Umbilical cord (tissue), 2 donors: ENCODE data around the gene NOL4L. TPM values are rescaled to one million over a fixed set of nuclear protein-coding genes. Genes with fewer than 3 reads are reported as not detected.
A peak's percentile ranks its signal among the peaks of the same experiment; 100 is the strongest.

Experiments used
- DNase-seq: peaks from one replicate; pipeline ENCODE4 v3.0.0-alpha.2; 2015; ENCODE audit warnings: low spot score
- total RNA-seq: library from RNA; depleted of rRNA; stranded (reverse); fragments of >200 nt; gene quantifications from one replicate; pipeline ENCODE4 v1.2.3, GENCODE V29; 2014; ENCODE audit warnings: low replicate concordance; ENCODE audit not compliant: insufficient read depth

Gene NOL4L, protein sequence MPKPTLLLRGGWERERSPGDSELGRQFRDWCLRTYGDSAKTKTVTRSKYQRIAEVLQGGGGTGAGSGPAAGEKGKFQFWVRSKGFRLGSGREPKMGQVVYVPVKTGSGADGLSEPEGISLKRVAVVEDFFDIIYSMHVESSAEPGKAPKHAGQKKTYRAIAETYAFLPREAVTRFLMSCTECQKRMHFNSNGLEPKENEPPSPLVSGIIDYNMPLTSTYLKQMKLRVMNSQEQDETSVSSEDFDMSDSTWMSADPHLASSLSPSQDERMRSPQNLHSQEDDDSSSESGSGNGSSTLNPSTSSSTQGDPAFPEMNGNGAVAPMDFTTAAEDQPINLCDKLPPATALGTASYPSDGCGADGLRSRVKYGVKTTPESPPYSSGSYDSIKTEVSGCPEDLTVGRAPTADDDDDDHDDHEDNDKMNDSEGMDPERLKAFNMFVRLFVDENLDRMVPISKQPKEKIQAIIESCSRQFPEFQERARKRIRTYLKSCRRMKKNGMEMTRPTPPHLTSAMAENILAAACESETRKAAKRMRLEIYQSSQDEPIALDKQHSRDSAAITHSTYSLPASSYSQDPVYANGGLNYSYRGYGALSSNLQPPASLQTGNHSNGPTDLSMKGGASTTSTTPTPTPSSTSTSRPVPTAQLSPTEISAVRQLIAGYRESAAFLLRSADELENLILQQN
- 6.5 TPM for total RNA-seq

DNA sequence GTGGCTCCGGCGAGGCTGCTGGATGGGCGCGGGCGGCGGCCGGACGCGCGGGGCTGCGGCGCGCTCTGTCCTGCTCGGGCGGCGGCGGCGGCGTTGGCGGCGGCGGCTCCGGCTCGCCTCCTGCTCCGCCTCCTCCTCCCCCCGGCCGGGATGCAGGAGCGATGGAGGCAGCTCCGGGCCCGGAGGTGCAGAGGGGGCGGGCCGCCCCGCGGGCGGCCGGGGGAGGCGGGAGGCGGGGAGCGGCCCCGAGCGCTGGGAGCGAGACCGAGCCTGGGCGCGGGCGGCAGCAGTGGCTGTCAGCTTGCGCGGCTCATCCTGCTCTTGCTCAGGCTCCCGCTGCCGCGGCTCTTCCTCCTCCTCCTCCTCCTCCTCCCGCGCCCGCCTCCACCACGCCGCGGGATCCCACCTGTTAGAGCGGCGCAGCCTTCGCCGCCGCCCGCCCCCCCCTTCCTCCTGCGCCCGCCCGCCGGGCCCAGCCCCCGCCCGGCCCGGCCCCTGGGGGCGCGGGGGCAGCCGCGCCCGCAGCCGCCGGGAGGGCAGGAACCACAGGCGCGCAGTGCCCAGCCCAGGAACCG, at the start of gene NOL4L:
Gene NOL4L (minus strand): TSS at position 323 of the 575 bp plus-strand sequence. CDS start 443 bp downstream, outside the sequence.
- DNase-seq: peak; percentile 63

DNA sequence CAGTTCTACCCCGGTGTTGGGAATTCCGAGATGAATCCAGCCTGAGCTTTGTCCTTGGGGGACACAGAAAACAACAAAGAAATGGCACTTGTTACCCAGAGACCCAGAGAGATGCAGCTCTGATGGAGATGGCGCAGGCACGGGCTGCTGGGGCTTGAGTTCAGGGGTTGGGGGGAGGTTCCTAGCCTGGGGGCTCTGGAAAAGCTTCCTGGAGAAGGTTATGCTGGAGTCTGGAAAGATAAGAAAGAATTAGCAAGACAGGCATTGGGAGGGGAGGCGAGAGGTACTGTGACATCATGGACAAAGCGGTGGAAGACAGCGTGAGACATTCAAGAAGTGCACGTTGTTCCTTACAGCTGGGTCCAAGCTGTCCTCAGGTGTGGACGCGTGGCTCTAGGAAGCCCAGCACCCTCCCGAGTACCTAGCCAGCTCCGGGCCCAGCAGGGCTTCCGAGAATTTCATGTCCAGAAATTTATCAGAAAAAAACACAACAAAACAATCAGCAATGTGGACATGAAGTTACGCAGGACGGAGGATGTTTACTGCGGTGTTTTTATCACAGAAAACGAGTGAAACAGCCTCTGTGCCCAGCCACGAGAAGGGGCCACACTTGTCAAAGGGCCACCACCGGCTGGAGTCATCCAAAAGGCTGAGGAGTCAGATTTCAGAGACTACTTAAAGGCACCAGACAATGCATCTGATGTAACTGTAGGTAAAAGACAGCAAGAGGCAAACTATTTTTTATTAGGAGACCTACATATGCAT, 49.1 kb upstream of the NOL4L start:
- DNase-seq: no peak

DNA sequence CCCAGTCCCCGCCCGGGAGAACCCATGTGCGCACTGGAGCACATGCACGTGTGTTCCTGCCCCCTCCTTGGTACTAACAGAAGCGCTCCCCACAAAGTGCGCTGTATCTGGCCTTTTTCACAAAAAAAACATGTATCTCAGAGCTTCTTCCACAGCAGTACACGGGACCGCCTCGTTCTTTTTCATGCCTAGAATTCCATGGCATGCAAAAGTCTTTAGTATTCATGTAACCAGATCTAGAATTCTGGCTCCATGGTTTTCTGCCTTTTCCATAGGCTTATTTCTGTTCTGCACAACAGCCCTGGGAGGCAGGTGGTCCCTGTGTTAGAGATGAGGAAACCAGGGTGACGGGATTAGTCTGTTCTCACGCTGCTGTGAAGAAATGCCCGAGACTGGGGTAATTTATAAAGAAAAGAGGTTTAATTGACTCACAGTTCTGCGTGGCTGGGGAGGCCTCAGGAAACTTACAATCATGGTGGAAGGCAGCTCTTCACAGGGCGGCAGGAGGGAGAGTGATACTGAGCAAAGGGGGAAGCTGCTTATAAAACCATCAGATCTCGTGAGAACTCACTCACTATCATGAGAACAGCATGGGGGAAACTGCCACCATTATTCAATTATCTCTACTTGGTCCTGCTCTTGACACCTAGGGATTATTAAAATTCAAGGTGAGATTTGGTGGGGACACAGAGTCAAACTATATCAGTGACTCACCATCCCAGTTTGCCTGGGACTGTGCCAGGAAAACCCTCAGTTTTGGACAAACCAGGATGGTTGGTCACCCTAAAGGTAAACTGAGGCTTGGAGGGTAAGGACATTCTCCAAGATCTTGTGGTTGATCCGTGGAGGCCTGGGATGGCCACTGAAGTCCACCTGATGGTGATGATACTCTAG, 47.6 kb upstream of the NOL4L start:
- peak; percentile 50 for DNase-seq

GRCh38 chr20:32631933-32632460, 46.9 kb upstream of the NOL4L start:
- DNase-seq: no peak

GRCh38 chr20:32629813-32630212, 44.7 kb upstream of the NOL4L start:
- DNase-seq: no peak

- DNase-seq: no peak
These were observed 43.9 kb upstream of the NOL4L start for GRCh38 chr20:32628960-32629530.

GRCh38 chr20:32626859-32627636, 41.9 kb upstream of the NOL4L start:
- DNase-seq: peak; percentile 32

- DNase-seq: no peak
These were observed 41.3 kb upstream of the NOL4L start for GRCh38 chr20:32626407-32626806.

- no peak for DNase-seq
These were observed 40.9 kb upstream of the NOL4L start for GRCh38 chr20:32625996-32626395.

GRCh38 chr20:32624687-32625345, 39.7 kb upstream of the NOL4L start:
- no peak for DNase-seq

DNA sequence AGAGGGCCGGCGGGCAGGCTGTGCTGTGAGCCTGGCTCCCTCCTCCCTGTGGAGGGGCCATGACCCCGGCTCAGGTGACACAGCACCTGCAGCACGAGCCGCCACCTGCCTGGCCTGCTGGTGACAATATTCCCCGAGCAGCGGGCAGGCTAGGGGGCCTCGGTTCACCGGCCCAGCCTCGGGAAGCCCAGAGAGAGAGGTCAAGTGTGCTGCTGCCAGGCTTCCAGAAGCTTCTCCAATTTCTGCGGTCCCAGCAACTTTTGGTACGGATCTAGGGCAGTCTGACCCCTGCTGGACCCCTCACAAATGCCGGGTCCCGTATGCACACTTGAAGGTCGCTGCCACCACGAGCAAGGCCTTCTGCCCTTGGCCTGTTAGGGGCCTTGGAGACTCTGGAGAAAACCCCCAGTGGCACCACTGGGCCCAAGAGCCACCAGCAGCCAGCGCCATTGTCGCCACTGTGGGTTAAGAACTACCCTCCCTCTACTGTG, 38.6 kb upstream of the NOL4L start:
- no peak for DNase-seq

DNA sequence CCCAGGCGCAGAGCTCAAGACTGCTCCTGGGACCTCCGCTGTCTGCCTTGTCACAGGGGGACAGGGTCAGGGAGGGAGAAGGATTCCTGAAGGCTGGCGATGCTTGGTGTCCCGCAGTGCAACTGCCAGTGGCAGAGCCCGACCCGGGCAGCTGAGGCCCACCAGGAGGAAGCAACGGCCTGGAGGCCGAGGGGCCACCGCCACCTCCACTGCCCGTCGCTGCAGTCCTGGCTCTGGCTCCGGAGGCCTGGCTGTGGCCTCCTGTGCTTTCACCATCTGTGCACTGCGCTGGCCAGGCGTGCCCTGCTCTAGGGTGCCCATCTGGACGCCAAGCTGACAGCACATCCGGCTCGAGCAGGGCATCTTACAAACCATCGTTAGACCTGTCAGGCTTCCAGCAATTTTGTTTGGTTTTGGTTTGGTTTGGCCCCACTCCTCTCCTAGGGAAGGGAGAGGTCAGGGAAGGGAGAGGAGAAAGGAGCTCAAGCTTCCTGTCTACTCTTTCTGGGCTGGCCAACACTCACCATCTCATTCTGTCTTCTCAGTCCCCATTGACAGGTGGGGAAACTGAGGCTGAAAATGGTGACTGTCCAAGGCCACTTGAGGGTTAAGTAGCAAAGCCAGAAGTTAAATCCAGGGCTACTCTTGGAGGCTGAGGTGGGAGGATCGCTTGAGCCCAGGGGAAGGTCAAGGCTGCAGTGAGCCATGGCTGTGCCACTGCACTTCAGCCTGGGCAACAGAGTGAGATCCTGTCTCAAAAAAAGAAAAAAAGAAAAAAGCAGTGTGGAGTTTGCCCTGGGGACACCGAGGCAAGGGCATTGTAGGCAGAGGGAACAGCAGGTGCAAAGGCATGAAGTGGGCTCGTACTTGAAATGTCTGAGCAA, 37.7 kb upstream of the NOL4L start:
- no peak for DNase-seq

- DNase-seq: no peak
These were observed 36.9 kb upstream of the NOL4L start for GRCh38 chr20:32621891-32622584.

GRCh38 chr20:32621071-32621890, 36.1 kb upstream of the NOL4L start:
- no peak for DNase-seq

DNA sequence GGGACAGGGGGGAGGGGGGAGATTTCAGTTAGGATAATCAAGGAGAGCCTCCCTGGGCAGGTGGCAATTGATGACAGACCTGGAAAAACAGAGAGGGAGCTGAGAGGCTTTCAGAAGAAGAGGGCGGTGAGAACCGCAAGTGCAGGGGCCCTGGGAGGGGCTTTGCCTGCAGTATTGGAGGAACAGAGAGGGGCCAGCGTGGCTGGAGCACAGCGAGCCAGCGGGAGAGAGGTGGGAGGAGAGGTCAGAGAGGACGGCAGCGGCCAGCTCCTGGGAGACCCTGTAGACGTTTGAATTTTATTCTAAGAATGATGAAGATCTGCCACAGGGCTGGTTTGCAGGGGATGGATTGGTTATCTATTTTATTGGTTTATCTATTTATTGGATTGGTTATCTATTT, 34.5 kb upstream of the NOL4L start:
- no peak for DNase-seq

GRCh38 chr20:32614772-32615171, 29.6 kb upstream of the NOL4L start:
- DNase-seq: no peak
